IPS-NIHi11 (cell line): ENCODE data around the gene SH3D19.

Experiments
- DNase-seq: peaks from one replicate; pipeline ENCODE4 v3.0.0; 2012; ENCODE audit warnings: mixed read lengths, low spot score

The SH3D19 gene

DNA sequence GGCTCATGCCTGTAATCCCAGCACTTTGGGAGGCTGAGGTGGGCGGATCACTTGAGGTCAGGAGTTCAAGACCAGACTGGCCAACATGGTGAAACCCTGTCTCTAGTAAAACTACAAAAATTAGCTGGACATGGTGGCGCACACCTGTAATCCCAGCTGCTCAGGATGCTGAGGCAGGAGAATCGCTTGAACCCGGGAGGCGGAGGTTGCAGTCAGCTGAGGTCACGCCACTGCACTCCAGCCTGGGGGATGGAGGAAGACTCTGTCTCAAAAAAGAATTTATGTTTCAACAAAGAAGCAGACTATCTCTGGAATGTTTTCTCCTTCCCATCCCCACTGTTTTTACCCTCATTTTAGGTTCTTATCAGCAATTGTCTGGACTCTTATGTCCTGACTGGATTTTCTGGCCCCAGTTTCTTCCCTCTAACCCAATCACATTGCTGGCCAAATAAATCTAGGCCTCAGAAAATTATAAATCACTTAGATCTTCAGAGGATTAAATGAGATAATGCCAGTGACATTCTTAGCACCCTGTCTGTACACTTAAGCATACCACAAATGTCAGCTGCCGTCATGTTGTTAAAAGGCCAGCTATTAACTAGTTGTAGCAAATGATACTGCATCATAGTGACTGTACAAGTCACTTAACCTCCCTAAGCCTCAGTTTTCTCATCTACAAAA lies 93.3 kb downstream of the SH3D19 start:
- DNase-seq = no peak

DNA sequence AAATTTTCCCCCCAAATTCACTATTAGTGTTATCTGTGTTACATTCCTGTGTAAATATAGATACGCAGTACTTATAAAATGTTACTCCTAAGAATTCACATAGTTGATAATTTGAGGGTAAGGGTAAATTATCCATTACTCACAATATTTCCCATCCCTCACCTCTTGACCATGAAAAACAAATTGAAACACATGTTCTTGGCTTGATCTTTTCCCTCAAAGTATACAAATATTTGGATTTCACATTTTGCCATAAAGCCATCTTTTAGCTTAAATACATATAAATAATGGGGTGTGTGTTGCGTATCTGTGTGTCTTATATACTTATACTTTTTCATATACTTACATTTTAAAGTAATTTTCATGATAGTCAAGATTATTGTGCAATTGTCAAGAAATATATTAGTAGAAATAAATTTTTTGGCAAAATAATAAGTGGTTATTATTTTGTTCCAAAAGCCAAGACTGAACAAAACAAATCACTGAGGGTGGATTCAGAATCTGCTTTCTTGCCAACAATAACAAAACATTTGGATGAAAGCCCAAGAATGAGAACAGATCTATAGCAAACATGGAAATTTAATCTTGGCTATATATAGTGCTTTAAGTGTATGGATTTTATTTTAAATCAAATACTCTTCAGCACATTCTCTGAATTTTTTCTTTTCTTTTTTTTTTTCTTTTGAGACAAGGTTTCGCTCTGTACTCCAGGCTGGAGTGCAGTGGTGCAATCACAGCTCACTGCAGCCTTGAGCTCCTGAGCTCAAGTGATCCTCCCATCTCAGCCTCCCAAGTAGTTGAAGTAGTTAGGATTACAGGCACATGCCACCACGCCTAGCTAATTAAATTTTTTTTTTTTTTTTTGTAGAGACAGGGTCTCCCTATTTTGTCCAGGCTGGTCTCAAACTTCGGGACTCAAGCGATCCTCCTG lies 97.0 kb downstream of the SH3D19 start:
- no peak for DNase-seq

DNA sequence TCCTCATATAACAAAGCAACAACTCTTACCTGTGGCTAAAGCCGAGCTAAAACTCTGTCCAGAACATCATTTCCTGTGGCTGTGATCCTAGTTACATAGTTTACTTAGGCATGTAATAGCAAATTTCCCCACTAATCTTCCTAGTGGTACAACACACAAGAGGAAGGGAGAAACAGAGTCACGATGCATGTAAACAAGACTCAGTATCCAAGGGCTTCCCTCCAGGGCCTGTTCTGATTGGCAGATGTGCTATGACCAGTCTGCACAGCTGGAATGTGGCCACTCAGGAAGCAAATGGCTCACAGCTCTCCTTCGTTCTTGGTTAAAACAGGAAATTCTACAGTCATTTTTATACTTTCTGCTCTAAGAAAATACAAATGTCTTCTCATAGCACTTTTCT lies 97.7 kb downstream of the SH3D19 start:
- peak; percentile 41 for DNase-seq

DNA sequence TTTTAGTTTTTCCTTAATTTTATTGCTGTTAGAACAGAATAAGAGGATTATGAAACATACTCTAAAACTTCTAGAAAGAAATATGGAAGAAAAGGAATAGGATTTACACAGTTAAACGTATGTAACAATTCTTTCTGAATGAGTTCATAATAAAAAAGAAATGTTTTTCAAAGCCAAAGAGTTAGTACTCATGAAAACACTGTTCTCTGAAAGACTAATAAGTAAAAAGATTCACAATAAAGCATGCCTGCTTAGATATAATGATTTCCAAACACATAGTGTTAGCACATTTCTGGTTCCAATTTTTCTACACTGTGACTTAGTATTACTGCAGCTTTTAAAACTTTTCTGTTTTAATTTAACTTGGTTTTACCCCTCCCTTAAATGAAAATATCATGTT lies 98.2 kb downstream of the SH3D19 start:
- DNase-seq = no peak

DNA sequence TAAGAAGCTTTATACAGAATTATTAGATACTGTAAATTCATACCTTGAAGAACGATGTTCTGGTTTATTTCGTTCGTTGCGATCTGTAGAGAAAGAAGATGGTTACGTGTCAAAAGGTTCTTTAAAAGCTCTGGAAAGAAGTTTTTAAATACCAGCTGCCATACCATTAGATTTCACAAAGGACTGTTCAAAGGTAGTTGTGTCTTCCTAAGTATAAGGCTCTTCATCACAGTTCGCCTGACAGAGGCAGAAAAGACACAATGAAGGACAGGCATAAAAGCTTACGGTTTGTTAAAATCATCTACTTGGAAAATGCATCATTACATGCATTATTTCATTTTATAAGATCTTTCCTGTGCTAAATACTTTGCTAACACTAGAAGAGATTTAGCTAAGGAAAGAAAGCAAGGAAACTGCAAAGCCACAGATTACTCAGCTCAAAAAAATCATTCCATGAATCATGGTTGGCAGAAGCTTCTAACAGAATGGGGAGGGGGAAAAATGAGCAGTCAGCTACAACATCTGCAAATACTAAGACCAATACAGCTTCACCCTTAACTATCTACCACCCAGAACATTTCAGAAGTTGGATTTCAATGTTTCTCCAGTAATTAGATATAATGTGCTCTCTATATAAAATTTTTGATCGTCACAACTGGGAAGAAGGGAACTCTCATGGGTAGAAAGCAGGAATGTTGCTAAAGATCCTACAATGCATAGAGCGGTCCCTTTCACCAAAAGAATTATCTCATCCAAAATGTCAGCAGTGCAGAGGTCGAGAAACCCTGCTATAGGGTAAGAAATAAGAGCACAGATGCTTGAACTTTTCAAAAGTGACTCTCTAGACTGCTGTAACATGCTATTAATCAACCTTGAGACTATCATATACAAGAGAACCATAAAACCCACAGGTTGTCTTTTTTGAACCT lies 99.1 kb downstream of the SH3D19 start:
- DNase-seq = no peak

DNA sequence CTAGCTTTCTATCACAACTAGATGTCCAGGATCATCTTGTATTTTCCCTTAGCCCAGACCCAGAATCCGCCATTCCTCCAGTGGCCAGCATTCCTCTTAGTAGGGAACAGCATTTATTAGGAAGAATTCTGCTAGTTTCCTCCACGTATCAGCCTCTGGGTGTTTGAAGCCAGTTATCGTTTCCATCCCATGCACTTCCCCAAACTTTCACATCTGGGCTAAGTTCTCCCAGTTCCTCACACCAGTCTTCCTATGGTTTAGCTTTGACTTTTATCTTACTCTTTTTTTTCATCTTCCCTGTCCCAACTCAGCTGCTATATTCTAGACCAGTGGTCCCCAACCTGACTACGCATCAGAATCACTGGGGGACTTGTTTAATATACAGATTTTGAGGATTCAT lies 101.9 kb downstream of the SH3D19 start:
- DNase-seq = no peak

DNA sequence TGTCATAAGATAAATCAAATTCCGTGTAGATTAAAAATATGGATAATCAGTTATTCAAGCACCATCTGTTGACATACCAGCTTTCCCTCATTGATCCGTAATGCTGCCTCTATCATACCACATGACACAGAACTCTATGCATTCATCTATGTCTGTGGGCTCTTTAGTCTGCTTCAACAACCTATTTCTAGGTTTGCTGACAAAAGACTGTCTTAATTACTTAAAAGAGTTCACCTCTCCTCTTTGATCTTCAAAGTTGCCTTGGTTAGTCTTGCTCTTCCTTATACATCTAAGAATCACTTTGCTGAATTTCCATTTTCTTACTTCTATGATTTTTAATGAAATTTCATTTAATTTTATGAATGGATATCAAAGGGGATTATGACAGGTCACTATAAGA lies 105.5 kb downstream of the SH3D19 start:
- DNase-seq = no peak

DNA sequence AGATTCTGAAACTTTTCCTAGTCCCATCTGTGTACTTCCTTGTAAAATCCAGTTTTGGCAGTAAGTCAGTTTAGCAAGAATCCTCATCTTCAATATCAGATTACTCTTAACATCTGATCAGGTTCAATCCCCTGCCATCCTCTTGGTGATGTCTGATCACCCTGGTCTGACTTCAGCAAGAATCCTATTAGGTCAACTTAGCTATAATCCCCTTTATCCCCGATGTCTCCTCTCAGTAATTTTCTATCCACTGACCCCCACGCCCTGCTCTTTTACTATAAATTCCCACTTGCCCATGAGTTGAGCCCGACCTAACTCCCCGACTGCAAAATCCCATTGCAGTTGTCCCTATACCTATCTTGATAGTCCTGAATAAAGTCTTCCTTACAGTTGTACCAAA lies 106.3 kb downstream of the SH3D19 start:
- no peak for DNase-seq

DNA sequence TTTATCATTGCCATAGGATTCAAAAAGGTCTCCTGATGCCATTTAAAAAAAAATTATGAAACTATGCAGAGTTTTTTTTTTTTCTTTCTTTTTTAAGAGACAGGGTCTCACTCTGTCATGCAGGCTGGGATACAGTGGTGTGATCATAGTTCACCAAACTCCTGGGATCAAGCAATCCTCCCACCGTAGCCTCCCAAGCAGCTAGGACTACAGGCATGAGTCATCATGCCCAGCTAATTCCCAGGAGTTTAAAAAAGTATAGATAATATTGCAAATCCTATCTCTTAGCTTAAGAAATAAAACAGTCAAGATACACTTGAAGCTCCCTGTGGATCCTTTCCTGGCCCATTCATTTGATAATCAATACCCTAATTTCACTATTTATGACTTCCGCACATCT lies 107.1 kb downstream of the SH3D19 start:
- no peak for DNase-seq

DNA sequence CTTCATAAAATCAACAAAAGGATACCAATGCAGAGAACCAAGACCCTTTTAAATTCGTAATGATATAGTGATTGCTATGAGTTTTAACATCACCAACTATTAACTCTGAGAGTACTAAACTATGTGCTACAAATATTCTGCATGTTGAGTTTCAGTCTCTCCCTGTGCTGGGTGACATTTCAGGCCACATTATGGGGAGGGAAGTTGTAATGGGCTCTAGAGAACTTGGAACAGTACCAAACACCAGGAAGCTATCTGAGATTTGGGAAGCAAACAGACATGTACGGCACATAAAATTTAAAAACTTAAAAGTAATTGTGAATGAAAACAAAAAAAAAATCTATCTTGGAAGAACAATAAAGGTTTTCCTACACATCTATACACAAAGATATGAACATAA lies 108.1 kb downstream of the SH3D19 start:
- DNase-seq = no peak

DNA sequence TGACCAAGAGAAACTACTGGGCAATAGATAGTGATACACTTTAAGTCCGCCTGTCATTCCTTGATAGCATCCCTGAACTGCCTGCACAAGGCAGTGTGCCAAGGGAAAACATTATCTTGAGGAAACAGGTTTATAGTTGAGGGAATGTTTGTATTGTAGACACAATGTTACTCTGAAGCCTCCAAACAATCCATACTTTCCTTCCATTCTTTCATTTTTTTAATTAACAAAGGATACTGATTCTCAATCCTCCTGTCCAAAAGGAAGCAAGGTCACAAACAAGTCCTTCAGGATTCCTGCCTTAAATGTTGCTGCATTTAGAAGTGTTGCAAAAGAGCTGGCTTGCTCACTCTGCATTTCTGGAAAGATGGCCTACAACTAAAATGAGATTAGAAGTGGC lies 110.1 kb downstream of the SH3D19 start:
- no peak for DNase-seq

DNA sequence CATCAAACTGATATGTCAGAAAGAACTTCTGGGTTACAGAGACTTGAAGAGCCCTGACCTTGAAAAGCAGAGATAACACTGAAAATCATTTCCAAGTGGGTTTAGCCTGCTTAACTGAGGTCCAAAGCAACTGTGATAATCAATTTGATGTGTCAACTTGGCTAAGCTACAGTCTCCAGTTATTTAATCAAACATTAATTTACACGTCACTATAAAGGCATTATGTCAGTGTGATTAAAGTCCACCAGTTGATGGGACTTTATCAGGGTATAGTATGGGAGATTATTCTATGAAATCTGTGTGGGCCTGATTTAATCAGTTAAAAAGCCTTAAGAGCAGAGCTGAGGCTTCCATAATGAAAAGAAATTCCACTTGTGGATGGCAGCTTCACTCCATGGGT lies 117.5 kb downstream of the SH3D19 start:
- DNase-seq = no peak

DNA sequence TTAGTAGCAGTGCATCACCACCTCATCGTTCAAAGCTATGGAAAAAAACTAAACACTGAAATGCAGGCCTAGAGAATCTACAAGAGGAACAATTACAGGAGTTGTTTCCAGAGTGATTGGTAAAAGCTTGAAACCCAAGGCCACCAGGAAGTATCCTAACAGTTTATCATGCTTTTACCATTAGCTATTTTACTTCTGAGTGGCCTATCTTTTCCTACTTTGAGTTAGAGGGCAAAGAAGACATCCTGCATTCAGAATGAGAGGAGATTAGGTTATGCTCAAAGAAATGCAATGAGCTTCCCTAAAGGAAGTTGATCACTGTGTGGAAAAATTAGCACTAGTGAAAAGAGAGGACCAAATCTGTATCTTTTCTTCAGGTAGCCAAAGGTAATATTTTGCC lies 118.2 kb downstream of the SH3D19 start:
- no peak for DNase-seq

DNA sequence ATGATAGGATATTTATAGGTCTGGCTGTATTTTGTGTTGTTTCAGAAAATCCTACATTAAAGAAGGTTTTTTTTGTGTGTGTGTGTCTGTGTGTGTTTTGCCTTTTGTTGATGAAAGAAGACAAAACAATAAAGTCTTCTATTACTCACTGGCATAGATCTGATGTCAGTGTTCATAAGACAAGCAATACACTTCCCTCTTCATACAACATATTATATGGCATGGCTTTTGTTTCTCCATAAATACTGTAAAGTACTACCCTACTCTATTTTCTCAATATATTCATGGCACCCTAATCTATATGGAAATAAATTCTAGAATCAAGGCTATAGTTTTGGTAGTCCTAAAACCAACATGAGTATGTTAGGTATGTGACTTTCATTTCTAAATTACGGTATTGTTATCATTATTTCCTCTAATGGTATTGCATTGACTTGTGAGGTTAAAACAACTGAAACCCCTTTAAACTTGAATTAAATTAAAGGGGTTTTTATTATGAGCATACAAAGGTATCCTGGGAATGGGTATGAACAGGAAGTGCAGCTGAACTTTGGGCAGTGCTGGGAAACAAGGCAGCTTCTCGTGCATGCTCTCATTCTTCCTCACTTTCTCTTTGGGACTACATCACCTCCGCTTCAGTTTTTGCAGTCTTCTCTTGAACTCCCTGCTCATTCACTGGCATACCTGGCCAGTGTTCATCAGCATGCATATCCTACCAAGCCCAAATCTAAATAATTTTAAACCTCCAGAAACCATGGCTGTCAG lies 119.0 kb downstream of the SH3D19 start:
- DNase-seq = no peak

DNA sequence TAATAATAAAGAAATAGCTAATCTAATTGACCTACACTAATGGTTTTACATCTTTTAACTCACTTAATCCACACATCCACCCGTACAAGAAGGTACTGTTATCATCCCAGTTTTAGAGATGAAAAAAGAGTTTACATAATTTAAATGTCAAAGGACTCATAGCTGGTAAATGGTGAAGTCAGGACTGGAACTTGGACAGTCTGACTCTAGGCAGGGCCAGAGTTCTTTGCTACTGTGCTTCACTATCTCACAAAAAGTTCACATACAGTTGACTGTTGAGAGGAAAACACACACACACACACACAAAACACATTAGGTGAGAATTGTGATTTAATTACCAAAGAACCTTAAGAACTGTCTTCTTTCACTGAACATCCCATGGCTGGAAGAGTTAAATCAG lies 119.7 kb downstream of the SH3D19 start:
- no peak for DNase-seq

DNA sequence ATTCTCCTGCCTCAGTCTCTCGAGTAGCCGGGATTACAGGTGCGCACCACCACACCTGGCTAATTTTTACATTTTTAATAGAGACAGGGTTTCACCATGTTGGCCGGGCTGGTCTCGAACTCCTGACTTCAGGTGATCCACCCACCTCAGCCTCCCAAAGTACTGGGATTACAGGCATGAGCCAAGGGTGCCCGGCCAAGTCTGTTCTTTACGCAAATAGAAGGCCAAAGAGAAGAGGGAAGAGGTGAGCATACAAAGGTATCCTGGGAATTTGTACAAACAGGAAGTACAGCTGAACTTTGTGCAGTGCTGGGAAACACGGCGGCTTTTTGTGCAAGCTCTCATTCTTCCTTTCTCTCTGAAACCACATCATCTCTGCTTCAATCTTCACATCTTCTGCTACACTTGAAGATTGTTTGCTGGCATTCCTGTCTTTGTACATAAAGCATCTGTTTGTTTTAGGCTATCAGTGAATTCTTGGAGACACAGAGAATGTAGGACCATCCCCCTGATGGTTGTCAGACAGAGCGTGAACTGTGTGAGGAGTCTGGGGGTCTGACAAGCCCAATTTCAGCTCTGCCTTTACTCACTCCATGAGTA lies 120.4 kb downstream of the SH3D19 start:
- DNase-seq = no peak

DNA sequence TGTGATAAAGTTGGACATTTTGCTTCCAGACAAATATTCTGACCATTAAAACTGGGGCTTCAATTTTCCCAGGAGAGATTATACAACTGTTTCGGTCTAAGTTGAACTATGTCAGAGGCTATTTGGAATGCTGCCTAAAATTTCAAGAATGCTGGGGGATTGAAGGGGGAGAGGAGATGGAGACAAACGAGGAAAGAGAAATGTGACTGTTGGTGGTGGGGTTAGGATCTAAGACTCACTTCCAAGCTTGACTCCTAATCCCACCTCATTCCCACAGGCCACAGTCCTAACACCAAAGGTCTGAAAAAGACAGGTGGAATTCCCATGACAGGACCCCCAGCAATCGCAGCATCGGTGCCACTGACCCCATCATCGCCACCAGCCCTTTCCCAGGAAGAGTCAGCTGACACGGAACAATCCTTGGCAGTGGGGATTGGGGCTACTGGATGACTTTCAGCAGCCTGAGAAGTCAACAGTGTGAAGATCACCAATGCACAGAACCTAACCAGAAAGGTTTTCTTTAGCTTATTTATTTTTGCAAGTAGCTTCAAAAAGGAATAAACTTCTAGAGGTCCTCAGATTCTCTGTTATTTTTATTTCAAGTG lies 122.5 kb downstream of the SH3D19 start:
- no peak for DNase-seq

DNA sequence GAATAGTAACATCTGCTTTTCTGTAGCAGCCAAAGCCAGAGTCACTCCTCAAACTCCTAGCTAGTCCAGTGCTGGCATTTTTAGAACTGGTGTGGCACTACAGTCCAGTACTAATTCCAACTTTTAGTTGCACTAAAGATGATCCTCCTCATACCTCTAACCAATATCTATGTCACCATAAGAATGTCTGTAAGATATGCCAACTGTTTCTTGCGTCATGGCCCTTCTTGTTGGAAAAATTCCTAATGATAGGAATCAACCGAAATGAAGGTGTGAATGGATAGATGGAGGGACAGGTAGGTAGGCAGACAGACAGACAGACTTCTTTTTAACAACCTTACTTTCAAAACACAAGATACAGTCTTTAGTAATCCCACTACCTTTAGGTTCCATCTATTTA lies 123.0 kb downstream of the SH3D19 start:
- no peak for DNase-seq

DNA sequence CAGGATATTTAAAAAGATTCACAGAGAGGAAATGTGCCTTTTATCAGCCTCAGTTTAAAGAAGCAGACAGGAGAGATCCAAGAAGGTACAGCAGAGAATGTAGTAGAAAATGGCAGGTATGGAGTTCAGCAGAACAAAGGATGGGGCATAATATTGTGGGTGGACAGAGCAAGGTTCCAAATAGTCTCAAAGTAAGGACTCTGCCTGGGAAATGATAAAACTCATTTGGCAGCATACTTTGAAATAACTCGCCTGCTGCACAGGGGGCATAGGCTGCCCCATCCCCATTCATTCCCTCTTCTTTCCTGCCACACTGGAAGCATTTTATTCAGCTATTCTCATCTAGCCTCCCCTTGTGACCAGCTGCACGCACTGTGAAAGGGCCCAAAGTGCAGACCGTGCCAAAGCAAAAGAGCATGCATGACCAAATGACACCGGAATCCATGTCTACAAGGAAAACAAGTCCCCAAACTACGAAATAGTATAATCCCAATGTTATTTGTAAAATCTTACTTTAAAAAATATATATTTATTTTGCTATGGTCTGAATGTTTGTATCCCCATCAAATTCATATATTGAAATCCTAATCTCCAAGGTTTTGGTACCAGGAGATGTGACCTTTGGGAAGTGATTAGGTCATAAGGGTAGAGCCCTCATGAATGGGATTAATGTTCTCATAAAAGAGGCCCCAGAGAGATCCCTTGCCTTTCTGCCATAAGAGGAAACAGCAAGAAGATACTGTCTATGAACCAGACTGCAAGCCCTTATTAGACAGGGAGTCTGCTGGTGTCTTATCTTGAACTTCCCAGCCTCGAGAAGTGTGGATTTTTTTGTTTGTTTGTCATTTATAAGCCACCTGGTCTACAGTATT lies 125.8 kb downstream of the SH3D19 start:
- no peak for DNase-seq

DNA sequence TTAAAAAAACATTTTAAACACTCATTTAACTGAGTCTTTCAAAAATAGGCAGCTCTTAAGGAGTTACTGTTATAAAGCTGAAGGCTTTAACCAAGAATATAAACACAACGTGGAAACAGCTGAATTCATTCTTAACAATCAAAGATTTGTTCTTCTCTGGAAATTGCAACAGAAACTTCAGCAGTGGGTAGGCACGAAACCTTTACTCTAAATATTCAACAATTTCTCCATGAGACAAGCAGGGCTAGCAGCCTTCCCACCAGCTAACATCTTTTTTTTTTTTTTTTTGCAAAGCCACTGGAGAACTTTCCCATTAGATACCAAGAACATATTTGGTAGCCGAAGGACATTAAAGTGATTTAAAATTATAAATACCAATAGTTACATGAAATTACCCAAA lies 126.7 kb downstream of the SH3D19 start:
- no peak for DNase-seq
